ENCODE data around the gene KIAA0232. TPM values are rescaled to one million over a fixed set of nuclear protein-coding genes. Genes with fewer than 3 reads are reported as not detected.

Gene KIAA0232
- total and polyA plus RNA-seq, 2 experiments from 2014 or later: 11.3 to 34.3 TPM

DNA sequence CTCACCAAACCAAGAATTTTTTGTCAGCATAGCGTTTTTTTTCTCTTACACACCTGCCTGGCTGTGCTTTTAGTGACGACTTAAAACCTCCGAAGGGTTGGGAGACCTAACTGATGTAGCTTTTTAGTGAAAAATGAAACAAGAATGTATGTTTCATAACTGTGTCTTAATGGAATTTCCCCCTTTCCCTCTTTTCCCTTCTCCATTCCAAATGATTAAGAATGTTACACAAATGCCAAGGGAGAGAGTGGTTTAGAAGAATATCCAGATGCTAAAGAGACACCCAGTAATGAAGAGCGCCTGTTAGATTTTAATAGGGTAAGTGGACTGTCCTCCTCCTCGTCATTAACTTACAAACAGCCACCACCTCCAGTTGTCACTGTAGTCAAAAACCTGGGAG, 93.9 kb downstream of the KIAA0232 start:
- H3K27ac ChIP-seq: peak overlapping the region; percentile 12
- DNase-seq (ENCODE audit: low spot score): no peak
- 88% methylated on average over 5 of the region's 5 CpGs for WGBS (ENCODE audit: low lambda C conversion rate, missing lambda C conversion rate)

DNA sequence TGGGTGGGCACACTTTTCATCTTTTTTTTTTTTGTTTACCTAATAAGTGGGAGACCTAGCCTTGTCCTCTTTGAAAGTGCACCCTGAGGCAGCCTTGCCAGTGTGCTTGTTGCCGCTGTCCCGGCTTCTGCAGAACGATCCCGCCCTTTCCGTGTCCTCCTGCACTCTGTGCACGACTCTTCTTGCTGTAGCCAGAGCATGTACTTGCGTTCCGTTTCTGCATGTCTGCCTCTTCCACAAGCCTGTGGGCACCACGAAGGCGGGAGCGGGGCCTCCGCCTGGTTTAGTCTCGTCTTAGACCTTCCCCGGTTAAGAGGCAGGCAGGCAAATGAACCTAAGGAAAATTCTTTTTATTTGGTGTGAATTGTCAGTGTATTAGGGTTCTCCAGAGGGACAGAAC, 94.5 kb downstream of the KIAA0232 start:
- DNase-seq (ENCODE audit: low spot score): no peak
- Histone ChIP-seq H3K9me3 (ENCODE audit: low read depth) (no peaks in the 10 kb centered on the region), H3K4me1 (ENCODE audit: insufficient read depth) (no peaks in the 10 kb centered on the region), H3K79me2 (peaks cover 5% of the 10 kb centered on the region), H2AFZ (no peak overlapping the region), H3K27me3 (no peaks in the 10 kb centered on the region), H3K36me3 (replicated peaks; ENCODE audit: insufficient read depth, low read depth) (no peaks in the 10 kb centered on the region), H3K9me2 (replicated peaks; ENCODE audit: insufficient read depth) (no peaks in the 10 kb centered on the region), H3K4me2 (no peak overlapping the region), H4K20me1 (ENCODE audit: insufficient read depth, poor library complexity, severe bottlenecking) (no peaks in the 10 kb centered on the region), H3K4me3 (no peak overlapping the region), H3K27ac (peak overlapping the region; percentile 12)
- 74% methylated on average over 14 of the region's 14 CpGs for WGBS (ENCODE audit: low lambda C conversion rate, missing lambda C conversion rate)
- TF ChIP-seq EZH2phosphoT487 (IDR thresholded peaks at IDR 0.05; ENCODE audit: low read depth, severe bottlenecking, unreplicated experiment) (no peak), EZH2 (IDR thresholded peaks at IDR 0.05; ENCODE audit: borderline replicate concordance) (no peak)

More for the DNA sequence above, 93.9 kb downstream of the KIAA0232 start:
- no peaks in the 10 kb centered on the region for H3K9me2 ChIP-seq (replicated peaks; ENCODE audit: insufficient read depth)
- no peak overlapping the region for H3K4me2 ChIP-seq
- TF ChIP-seq, protein P1, sequence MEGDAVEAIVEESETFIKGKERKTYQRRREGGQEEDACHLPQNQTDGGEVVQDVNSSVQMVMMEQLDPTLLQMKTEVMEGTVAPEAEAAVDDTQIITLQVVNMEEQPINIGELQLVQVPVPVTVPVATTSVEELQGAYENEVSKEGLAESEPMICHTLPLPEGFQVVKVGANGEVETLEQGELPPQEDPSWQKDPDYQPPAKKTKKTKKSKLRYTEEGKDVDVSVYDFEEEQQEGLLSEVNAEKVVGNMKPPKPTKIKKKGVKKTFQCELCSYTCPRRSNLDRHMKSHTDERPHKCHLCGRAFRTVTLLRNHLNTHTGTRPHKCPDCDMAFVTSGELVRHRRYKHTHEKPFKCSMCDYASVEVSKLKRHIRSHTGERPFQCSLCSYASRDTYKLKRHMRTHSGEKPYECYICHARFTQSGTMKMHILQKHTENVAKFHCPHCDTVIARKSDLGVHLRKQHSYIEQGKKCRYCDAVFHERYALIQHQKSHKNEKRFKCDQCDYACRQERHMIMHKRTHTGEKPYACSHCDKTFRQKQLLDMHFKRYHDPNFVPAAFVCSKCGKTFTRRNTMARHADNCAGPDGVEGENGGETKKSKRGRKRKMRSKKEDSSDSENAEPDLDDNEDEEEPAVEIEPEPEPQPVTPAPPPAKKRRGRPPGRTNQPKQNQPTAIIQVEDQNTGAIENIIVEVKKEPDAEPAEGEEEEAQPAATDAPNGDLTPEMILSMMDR (IDR thresholded peaks at IDR 0.05; ENCODE audit: poor library complexity): no peak
- TF ChIP-seq EZH2 (IDR thresholded peaks at IDR 0.05; ENCODE audit: borderline replicate concordance) (no peak), EZH2phosphoT487 (IDR thresholded peaks at IDR 0.05; ENCODE audit: low read depth, severe bottlenecking, unreplicated experiment) (no peak)
- no peaks in the 10 kb centered on the region for H3K36me3 ChIP-seq (replicated peaks; ENCODE audit: insufficient read depth, low read depth)
- no peak overlapping the region for H2AFZ ChIP-seq
- no peak overlapping the region for H3K4me3 ChIP-seq
- no peaks in the 10 kb centered on the region for H4K20me1 ChIP-seq (ENCODE audit: insufficient read depth, poor library complexity, severe bottlenecking)
- H3K4me1 ChIP-seq (ENCODE audit: insufficient read depth): no peaks in the 10 kb centered on the region
- H3K9me3 ChIP-seq (ENCODE audit: low read depth): no peaks in the 10 kb centered on the region
- no peaks in the 10 kb centered on the region for H3K27me3 ChIP-seq
- H3K79me2 ChIP-seq: peaks cover 5% of the 10 kb centered on the region

GRCh38 chr4:6878451-6879059, 96.0 kb downstream of the KIAA0232 start:
- Histone ChIP-seq H4K20me1 (ENCODE audit: insufficient read depth, poor library complexity, severe bottlenecking) (no peaks in the 10 kb centered on the region), H3K4me1 (ENCODE audit: insufficient read depth) (no peaks in the 10 kb centered on the region), H3K9me3 (ENCODE audit: low read depth) (no peaks in the 10 kb centered on the region), H3K27ac (no peak overlapping the region), H3K4me2 (no peak overlapping the region), H3K79me2 (peaks cover 4% of the 10 kb centered on the region), H3K27me3 (no peaks in the 10 kb centered on the region), H3K36me3 (replicated peaks; ENCODE audit: insufficient read depth, low read depth) (no peaks in the 10 kb centered on the region), H3K9me2 (replicated peaks; ENCODE audit: insufficient read depth) (no peaks in the 10 kb centered on the region), H3K4me3 (no peak overlapping the region), H2AFZ (no peak overlapping the region)
- TF ChIP-seq, protein P1 (IDR thresholded peaks at IDR 0.05; ENCODE audit: poor library complexity): no peak
- TF ChIP-seq EZH2 (IDR thresholded peaks at IDR 0.05; ENCODE audit: borderline replicate concordance) (no peak), EZH2phosphoT487 (IDR thresholded peaks at IDR 0.05; ENCODE audit: low read depth, severe bottlenecking, unreplicated experiment) (no peak)
- WGBS (ENCODE audit: low lambda C conversion rate, missing lambda C conversion rate): 77% methylated on average over 11 of the region's 11 CpGs
- DNase-seq (ENCODE audit: low spot score): no peak

DNA sequence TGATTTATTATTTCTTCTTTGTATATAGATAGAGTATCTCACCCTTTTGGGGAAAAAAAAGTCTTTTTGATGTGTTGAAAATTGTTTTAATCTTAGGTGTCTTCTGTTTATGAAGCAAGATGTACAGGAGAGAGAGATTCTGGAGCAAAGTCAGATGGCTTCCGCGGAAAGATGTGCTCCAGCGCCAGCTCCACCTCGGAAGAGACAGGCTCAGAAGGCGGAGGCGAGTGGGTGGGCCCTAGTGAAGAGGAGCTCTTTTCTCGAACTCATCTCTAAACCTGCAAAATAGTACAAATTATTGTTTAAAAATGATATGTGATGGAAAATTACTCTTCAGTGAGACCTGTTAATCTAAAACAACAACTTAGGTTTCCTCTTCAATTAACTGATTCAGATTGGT, 98.2 kb downstream of the KIAA0232 start:
- H3K4me2 ChIP-seq: no peak overlapping the region
- no peak for DNase-seq (ENCODE audit: low spot score)
- peaks cover 2% of the 10 kb centered on the region for H3K79me2 ChIP-seq
- H3K27ac ChIP-seq: no peak overlapping the region
- 93% methylated on average over 7 of the region's 7 CpGs for WGBS (ENCODE audit: low lambda C conversion rate, missing lambda C conversion rate)
- H3K4me1 ChIP-seq (ENCODE audit: insufficient read depth): no peaks in the 10 kb centered on the region
- H3K9me2 ChIP-seq (replicated peaks; ENCODE audit: insufficient read depth): no peaks in the 10 kb centered on the region
- H3K9me3 ChIP-seq (ENCODE audit: low read depth): no peaks in the 10 kb centered on the region
- no peak overlapping the region for H3K4me3 ChIP-seq
- H2AFZ ChIP-seq: no peak overlapping the region
- no peaks in the 10 kb centered on the region for H3K36me3 ChIP-seq (replicated peaks; ENCODE audit: insufficient read depth, low read depth)
- TF ChIP-seq, protein P1 (IDR thresholded peaks at IDR 0.05; ENCODE audit: poor library complexity): no peak
- no peak for TF ChIP-seq EZH2phosphoT487 (IDR thresholded peaks at IDR 0.05; ENCODE audit: low read depth, severe bottlenecking, unreplicated experiment)
- no peak for TF ChIP-seq EZH2 (IDR thresholded peaks at IDR 0.05; ENCODE audit: borderline replicate concordance)
- H4K20me1 ChIP-seq (ENCODE audit: insufficient read depth, poor library complexity, severe bottlenecking): no peaks in the 10 kb centered on the region
- H3K27me3 ChIP-seq: no peaks in the 10 kb centered on the region
